ENCODE results near the gene OR6C76. TPM values are rescaled to one million over a fixed set of nuclear protein-coding genes. Genes with fewer than 3 reads are reported as not detected.
"Not testable (repeated sequence)": the region's sequence is repeated elsewhere in the genome, so short reads cannot be mapped to it uniquely, and the experiment has no call there.

Gene OR6C76
- total RNA-seq, 1 donor from 2014 or later: not detected

- Histone ChIP-seq H3K36me3 (ENCODE audit: control insufficient read depth, insufficient read depth, low read length) (no peaks in the 10 kb centered on the region), H3K27me3 (ENCODE audit: control insufficient read depth, insufficient read depth, low read length) (no peaks in the 10 kb centered on the region), H3K4me3 (ENCODE audit: low read depth, low read length) (no peak overlapping the region)
- TF ChIP-seq, protein P1, sequence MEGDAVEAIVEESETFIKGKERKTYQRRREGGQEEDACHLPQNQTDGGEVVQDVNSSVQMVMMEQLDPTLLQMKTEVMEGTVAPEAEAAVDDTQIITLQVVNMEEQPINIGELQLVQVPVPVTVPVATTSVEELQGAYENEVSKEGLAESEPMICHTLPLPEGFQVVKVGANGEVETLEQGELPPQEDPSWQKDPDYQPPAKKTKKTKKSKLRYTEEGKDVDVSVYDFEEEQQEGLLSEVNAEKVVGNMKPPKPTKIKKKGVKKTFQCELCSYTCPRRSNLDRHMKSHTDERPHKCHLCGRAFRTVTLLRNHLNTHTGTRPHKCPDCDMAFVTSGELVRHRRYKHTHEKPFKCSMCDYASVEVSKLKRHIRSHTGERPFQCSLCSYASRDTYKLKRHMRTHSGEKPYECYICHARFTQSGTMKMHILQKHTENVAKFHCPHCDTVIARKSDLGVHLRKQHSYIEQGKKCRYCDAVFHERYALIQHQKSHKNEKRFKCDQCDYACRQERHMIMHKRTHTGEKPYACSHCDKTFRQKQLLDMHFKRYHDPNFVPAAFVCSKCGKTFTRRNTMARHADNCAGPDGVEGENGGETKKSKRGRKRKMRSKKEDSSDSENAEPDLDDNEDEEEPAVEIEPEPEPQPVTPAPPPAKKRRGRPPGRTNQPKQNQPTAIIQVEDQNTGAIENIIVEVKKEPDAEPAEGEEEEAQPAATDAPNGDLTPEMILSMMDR (IDR thresholded peaks at IDR 0.05; ENCODE audit: insufficient read depth, low read length, poor library complexity, severe bottlenecking): no peak
- no peak for DNase-seq (ENCODE audit: low read depth)
Measured at GRCh38 chr12:55428331-55429243, 2.5 kb downstream of the OR6C76 start.

GRCh38 chr12:55441233-55441632 is 15.2 kb downstream of the OR6C76 start:
- H3K36me3 ChIP-seq (ENCODE audit: control insufficient read depth, insufficient read depth, low read length); DNase-seq (ENCODE audit: low read depth); H3K27me3 ChIP-seq (ENCODE audit: control insufficient read depth, insufficient read depth, low read length); H3K4me3 ChIP-seq (ENCODE audit: low read depth, low read length): not testable (repeated sequence)

GRCh38 chr12:55443776-55444175 is 17.7 kb downstream of the OR6C76 start, which contains the start of gene OR6C2:
OR6C2 (plus strand) TSS chr12:55444076; CDS start chr12:55452214, 8,138 bp downstream.
- TF ChIP-seq, protein P1 (IDR thresholded peaks at IDR 0.05; ENCODE audit: insufficient read depth, low read length, poor library complexity, severe bottlenecking): no peak
- Histone ChIP-seq H3K27me3 (ENCODE audit: control insufficient read depth, insufficient read depth, low read length) (no peaks in the 10 kb centered on the region), H3K4me3 (ENCODE audit: low read depth, low read length) (no peak within 1 kb of the TSS), H3K36me3 (ENCODE audit: control insufficient read depth, insufficient read depth, low read length) (no peaks in the 10 kb centered on the region)
- DNase-seq (ENCODE audit: low read depth): no peak

DNA sequence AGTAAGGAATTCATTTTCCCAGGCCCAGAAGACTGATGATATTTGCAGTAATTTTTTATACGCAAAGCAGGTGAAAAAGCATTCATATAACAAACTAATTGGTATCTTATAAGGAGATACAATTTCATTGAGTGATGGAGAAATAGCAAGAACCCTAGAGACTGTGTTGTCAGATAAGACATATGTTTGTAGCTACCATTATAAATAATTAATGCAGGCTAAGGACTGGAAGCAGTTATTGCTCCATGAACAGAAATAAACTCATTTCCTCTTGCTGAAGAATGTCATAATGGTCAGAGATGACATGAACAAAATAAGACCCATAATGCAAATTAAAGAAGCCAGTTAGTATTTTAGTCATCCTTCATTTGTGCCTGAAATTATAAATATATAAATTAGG is 19.3 kb downstream of the OR6C76 start:
- TF ChIP-seq, protein P1 (IDR thresholded peaks at IDR 0.05; ENCODE audit: insufficient read depth, low read length, poor library complexity, severe bottlenecking): no peak
- no peaks in the 10 kb centered on the region for H3K36me3 ChIP-seq (ENCODE audit: control insufficient read depth, insufficient read depth, low read length)
- no peaks in the 10 kb centered on the region for H3K27me3 ChIP-seq (ENCODE audit: control insufficient read depth, insufficient read depth, low read length)
- no peak overlapping the region for H3K4me3 ChIP-seq (ENCODE audit: low read depth, low read length)
- DNase-seq (ENCODE audit: low read depth): no peak

DNA sequence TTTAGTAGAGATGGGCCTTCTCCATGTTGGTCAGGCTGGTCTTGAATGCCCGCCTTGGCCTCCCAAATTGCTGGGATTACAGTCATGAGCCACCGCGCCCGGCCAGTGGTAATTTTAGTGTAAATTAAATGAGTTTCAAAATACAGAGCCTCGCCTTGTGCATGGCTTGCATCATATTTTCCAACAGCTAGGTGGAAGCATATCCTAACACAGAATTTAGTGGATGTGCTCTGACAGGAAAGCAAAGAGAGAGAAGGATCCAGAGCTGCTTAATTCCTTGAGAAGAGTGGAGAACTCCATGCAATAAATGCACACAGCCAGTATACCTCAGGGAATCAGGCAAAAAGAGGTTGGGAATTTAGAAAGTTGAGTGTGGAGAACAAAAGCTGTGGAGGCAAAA is 20.3 kb downstream of the OR6C76 start:
- no peak overlapping the region for H3K4me3 ChIP-seq (ENCODE audit: low read depth, low read length)
- no peaks in the 10 kb centered on the region for H3K27me3 ChIP-seq (ENCODE audit: control insufficient read depth, insufficient read depth, low read length)
- TF ChIP-seq, protein P1 (IDR thresholded peaks at IDR 0.05; ENCODE audit: insufficient read depth, low read length, poor library complexity, severe bottlenecking): no peak
- no peaks in the 10 kb centered on the region for H3K36me3 ChIP-seq (ENCODE audit: control insufficient read depth, insufficient read depth, low read length)
- no peak for DNase-seq (ENCODE audit: low read depth)

- H3K4me3 ChIP-seq (ENCODE audit: low read depth, low read length): no peak overlapping the region
- DNase-seq (ENCODE audit: low read depth): no peak
- no peaks in the 10 kb centered on the region for H3K27me3 ChIP-seq (ENCODE audit: control insufficient read depth, insufficient read depth, low read length)
- TF ChIP-seq, protein P1 (IDR thresholded peaks at IDR 0.05; ENCODE audit: insufficient read depth, low read length, poor library complexity, severe bottlenecking): no peak
- H3K36me3 ChIP-seq (ENCODE audit: control insufficient read depth, insufficient read depth, low read length): no peaks in the 10 kb centered on the region
Measured at GRCh38 chr12:55448825-55449224, 22.8 kb downstream of the OR6C76 start.

GRCh38 chr12:55464926-55465325 is 38.9 kb downstream of the OR6C76 start:
- H3K4me3 ChIP-seq (ENCODE audit: low read depth, low read length); DNase-seq (ENCODE audit: low read depth); H3K36me3 ChIP-seq (ENCODE audit: control insufficient read depth, insufficient read depth, low read length); H3K27me3 ChIP-seq (ENCODE audit: control insufficient read depth, insufficient read depth, low read length): not testable (repeated sequence)
